HepG2 (cell line): ENCODE results near the gene DDX17. TPM values are rescaled to one million over a fixed set of nuclear protein-coding genes. Genes with fewer than 3 reads are reported as not detected.
A peak's percentile ranks its signal among the peaks of the same experiment; 100 is the strongest.

Experiments used
- CEBPZ ChIP-seq: IDR thresholded peaks from 2 replicates; pipeline ENCODE4 v1.6.1; 2012; ENCODE audit warnings: low read length, improper control_type of control experiment
- ELF3 ChIP-seq: IDR thresholded peaks from 2 replicates; pipeline ENCODE4 v1.6.1; 2016; ENCODE audit warnings: missing genetic modification reagents, missing compliant biosample characterization
- ETV6 ChIP-seq: sonication (generic); formaldehyde crosslinking; conservative IDR thresholded peaks from 2 replicates; pipeline ENCODE4 v1.4.0; 2020; ENCODE audit warnings: missing genetic modification reagents
- GPBP1L1 ChIP-seq: sonication (generic); formaldehyde crosslinking; IDR thresholded peaks from 2 replicates; pipeline ENCODE4 v1.5.0; 2020; ENCODE audit warnings: mild to moderate bottlenecking, missing genetic modification reagents
- HNRNPK ChIP-seq: fragments of 200-400 bp; formaldehyde crosslinking; IDR thresholded peaks from 2 replicates; pipeline ENCODE4 v1.6.1; 2018; ENCODE audit warnings: low read length, low read depth, moderate library complexity, mild to moderate bottlenecking; ENCODE audit not compliant: poor library complexity, severe bottlenecking
- HOXA3 ChIP-seq: sonication (generic); formaldehyde crosslinking; IDR thresholded peaks from 2 replicates; pipeline ENCODE4 v1.5.0; 2020; ENCODE audit warnings: missing genetic modification reagents
- HOXA7 ChIP-seq: sonication (generic); formaldehyde crosslinking; IDR thresholded peaks from 2 replicates; pipeline ENCODE4 v1.8.1; 2022; ENCODE audit warnings: mild to moderate bottlenecking, missing genetic modification reagents, moderate library complexity
- MTF1 ChIP-seq: sonication (generic); formaldehyde crosslinking; IDR thresholded peaks from 2 replicates; pipeline ENCODE4 v1.5.0; 2020; ENCODE audit warnings: missing genetic modification reagents
- NFE2L1 ChIP-seq: sonication (generic); formaldehyde crosslinking; IDR thresholded peaks from 2 replicates; pipeline ENCODE4 v1.4.0; 2020; ENCODE audit warnings: missing genetic modification reagents, mild to moderate bottlenecking, borderline replicate concordance
- NFIC ChIP-seq: IDR thresholded peaks from 2 replicates; pipeline ENCODE4 v1.6.1; 2012; ENCODE audit warnings: mild to moderate bottlenecking, low read length, inconsistent platforms
- NFKBIZ ChIP-seq: IDR thresholded peaks from 2 replicates; pipeline ENCODE4 v1.6.1; 2018; ENCODE audit warnings: missing genetic modification reagents, missing compliant biosample characterization
- RFXANK ChIP-seq: IDR thresholded peaks from 2 replicates; pipeline ENCODE4 v1.6.1; 2016
- SALL2 ChIP-seq: sonication (generic); formaldehyde crosslinking; IDR thresholded peaks from 2 replicates; pipeline ENCODE4 v1.8.1; 2023; ENCODE audit warnings: mild to moderate bottlenecking, missing genetic modification reagents, inconsistent platforms
- SIX4 ChIP-seq: sonication (generic); formaldehyde crosslinking; IDR thresholded peaks from 2 replicates; pipeline ENCODE4 v1.4.0; 2020; ENCODE audit warnings: missing genetic modification reagents
- TOPORS ChIP-seq: sonication (generic); formaldehyde crosslinking; IDR thresholded peaks from 2 replicates; pipeline ENCODE4 v1.8.0; 2023; ENCODE audit warnings: mild to moderate bottlenecking, missing genetic modification reagents
- U2AF2 ChIP-seq: fragments of 200-400 bp; formaldehyde crosslinking; IDR thresholded peaks from 2 replicates; pipeline ENCODE4 v1.6.1; 2017; ENCODE audit warnings: low read depth, mild to moderate bottlenecking, low read length
- ZFP62 ChIP-seq: sonication (generic); formaldehyde crosslinking; IDR thresholded peaks from 2 replicates; pipeline ENCODE4 v1.4.0; 2020; ENCODE audit warnings: missing genetic modification reagents
- ZFP90 ChIP-seq: sonication (generic); formaldehyde crosslinking; IDR thresholded peaks from 2 replicates; pipeline ENCODE4 v1.8.0; 2022; ENCODE audit warnings: missing genetic modification reagents, mild to moderate bottlenecking, inconsistent platforms, borderline replicate concordance
- ZFP91 ChIP-seq: sonication (generic); formaldehyde crosslinking; IDR thresholded peaks from 2 replicates; pipeline ENCODE4 v1.9.0; 2022; ENCODE audit warnings: missing genetic modification reagents, mild to moderate bottlenecking, borderline replicate concordance
- ZNF224 ChIP-seq: sonication (generic); formaldehyde crosslinking; IDR thresholded peaks from 2 replicates; pipeline ENCODE4 v1.5.0; 2020; ENCODE audit warnings: mild to moderate bottlenecking, missing genetic modification reagents
- ZNF230 ChIP-seq: sonication (generic); formaldehyde crosslinking; IDR thresholded peaks from 2 replicates; pipeline ENCODE4 v1.4.0; 2020; ENCODE audit warnings: mild to moderate bottlenecking, missing genetic modification reagents
- ZNF234 ChIP-seq: sonication (generic); formaldehyde crosslinking; conservative IDR thresholded peaks from 2 replicates; pipeline ENCODE4 v1.5.1; 2020; ENCODE audit warnings: mild to moderate bottlenecking, missing genetic modification reagents
- ZNF569 ChIP-seq: sonication (generic); formaldehyde crosslinking; IDR thresholded peaks from 2 replicates; pipeline ENCODE4 v1.5.0; 2020; ENCODE audit warnings: mild to moderate bottlenecking, missing genetic modification reagents, moderate library complexity, borderline replicate concordance
- ZNF672 ChIP-seq: sonication (generic); formaldehyde crosslinking; IDR thresholded peaks from 2 replicates; pipeline ENCODE4 v1.8.1; 2022; ENCODE audit warnings: missing genetic modification reagents
- ZNF713 ChIP-seq: sonication (generic); formaldehyde crosslinking; IDR thresholded peaks from 2 replicates; pipeline ENCODE4 v1.4.0; 2020; ENCODE audit warnings: mild to moderate bottlenecking, missing genetic modification reagents
- ZNF749 ChIP-seq: sonication (generic); formaldehyde crosslinking; IDR thresholded peaks from 2 replicates; pipeline ENCODE4 v1.8.0; 2022; ENCODE audit warnings: mild to moderate bottlenecking, missing genetic modification reagents, moderate library complexity, borderline replicate concordance
- polyA plus RNA-seq, 8 experiments: library from polyadenylated mRNA; depleted of rRNA in 3 of 8; stranded (reverse) in 7 of 8; unstranded in 1 of 8; fragments of >200 nt; fragmentation: Illumina TruSeq in 4 of 8; extraction: Trizol in 4 of 8; gene quantifications; 2 replicates each; pipeline versions ENCODE4 v1.2.1 to v1.2.3, GENCODE V29; 2011 to 2016; ENCODE audit warnings: low read depth in 4 of 8, missing spikeins in 1 of 8, mixed read lengths in 1 of 8; ENCODE audit not compliant: insufficient read depth in 1 of 8
- total RNA-seq, 5 experiments: library from RNA; depleted of rRNA; stranded (reverse); fragments of >200 nt; fragmentation: Illumina TruSeq; extraction: Trizol; gene quantifications; 2 replicates each; pipeline ENCODE4 v1.2.3, GENCODE V29; 2016; ENCODE audit warnings: low read depth in 1 of 5

The DDX17 gene
- total and polyA plus RNA-seq, 2 of the 13 experiments (the other 11 are each of a cell fraction or from before 2014, with no cell fraction given), result 238 to 344 TPM

GRCh38 chr22:38462960-38463784 is 42.9 kb downstream of the DDX17 start (continued):
- TF ChIP-seq ZFP90 (CRISPR knock-in tag) (no peak), ELF3 (CRISPR knock-in tag) (peak; percentile 45; the same call in 1 of the 2 replicates), ZFP62 (CRISPR knock-in tag) (no peak), ZNF672 (CRISPR knock-in tag) (no peak), RFXANK (CRISPR knock-in tag) (no peak), NFIC (no peak), ZNF224 (no peak), GPBP1L1 (no peak), ZNF569 (CRISPR knock-in tag) (no peak), HNRNPK (no peak), SALL2 (CRISPR knock-in tag) (no peak), HOXA3 (CRISPR knock-in tag) (peak; percentile 79), MTF1 (no peak), U2AF2 (no peak), ZNF230 (CRISPR knock-in tag) (no peak), ZNF234 (CRISPR knock-in tag) (no peak), NFE2L1 (CRISPR knock-in tag) (no peak), SIX4 (CRISPR knock-in tag) (no peak), ZNF713 (CRISPR knock-in tag) (no peak), ZNF749 (CRISPR knock-in tag) (no peak), CEBPZ (no peak), ZFP91 (CRISPR knock-in tag) (peak; percentile 62; the same call in 1 of the 2 replicates), ETV6 (CRISPR knock-in tag) (no peak), HOXA7 (CRISPR knock-in tag) (no peak), TOPORS (CRISPR knock-in tag) (no peak), NFKBIZ (CRISPR knock-in tag) (no peak)
